ENCODE data around the gene INAFM2.

Gene INAFM2

DNA sequence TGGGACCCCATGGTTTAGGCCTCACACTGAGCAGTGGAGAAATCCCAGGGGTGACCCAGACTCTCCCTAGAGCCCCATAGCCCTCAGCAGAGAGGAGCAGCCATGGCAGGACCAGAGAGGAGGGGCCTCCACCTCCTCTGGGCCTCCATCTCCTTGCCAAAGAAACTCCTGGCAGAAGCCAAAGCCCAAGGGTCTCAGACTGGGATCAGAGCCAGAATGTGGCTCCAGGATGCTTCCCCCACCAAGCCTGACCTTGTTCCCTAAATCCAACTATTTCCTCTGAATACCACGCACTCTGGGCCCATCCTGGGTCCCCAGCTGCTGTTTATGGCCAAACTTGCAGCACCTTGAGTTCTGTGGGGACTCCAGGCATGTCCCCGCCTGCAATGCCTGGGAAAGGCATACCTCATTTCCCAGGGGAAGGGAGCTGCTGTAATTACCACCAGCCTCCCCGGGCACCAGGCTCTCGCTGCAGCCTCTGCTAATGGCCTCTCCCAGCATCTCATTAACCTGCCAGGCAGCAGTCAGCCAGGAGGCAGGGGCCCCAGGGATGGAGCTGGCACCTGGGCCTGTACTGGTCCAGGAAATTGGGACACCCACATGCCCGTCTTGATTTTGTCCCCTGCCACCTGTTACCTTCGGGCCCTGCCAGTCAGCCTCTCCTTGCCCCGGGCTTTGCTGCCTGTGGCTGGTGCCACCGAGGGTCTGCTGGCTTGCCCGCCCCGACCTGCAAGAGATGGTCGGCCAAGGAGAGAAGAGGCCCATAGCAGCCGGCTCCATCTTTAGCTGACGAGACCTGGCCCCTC is 12.6 kb downstream of the INAFM2 start:
- no peak overlapping the region for H3K4me3 ChIP-seq (ENCODE audit: low read depth, low read length)
- TF ChIP-seq, protein P1, sequence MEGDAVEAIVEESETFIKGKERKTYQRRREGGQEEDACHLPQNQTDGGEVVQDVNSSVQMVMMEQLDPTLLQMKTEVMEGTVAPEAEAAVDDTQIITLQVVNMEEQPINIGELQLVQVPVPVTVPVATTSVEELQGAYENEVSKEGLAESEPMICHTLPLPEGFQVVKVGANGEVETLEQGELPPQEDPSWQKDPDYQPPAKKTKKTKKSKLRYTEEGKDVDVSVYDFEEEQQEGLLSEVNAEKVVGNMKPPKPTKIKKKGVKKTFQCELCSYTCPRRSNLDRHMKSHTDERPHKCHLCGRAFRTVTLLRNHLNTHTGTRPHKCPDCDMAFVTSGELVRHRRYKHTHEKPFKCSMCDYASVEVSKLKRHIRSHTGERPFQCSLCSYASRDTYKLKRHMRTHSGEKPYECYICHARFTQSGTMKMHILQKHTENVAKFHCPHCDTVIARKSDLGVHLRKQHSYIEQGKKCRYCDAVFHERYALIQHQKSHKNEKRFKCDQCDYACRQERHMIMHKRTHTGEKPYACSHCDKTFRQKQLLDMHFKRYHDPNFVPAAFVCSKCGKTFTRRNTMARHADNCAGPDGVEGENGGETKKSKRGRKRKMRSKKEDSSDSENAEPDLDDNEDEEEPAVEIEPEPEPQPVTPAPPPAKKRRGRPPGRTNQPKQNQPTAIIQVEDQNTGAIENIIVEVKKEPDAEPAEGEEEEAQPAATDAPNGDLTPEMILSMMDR (IDR thresholded peaks at IDR 0.05; ENCODE audit: low read depth, low read length): no peak

DNA sequence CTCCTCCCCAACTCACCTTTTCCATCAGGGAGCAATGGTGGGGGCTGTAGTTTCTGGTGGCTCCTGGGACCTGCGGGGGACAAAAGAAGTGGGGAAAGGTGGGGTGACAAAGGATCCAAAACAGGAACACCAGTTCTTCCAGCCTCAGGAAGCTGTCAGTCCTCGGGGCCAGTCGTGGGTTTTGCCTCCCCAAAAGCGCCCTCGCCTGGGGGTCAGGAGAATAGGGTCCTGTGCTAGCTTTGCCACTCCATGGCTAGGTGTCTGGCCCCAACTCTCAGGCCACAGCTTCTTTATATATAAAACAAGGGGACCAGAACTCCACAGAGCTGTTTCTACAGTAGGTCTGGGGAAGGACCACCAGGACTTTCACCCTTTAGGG is 13.2 kb downstream of the INAFM2 start:
- H3K4me3 ChIP-seq (ENCODE audit: low read depth, low read length): no peak overlapping the region

DNA sequence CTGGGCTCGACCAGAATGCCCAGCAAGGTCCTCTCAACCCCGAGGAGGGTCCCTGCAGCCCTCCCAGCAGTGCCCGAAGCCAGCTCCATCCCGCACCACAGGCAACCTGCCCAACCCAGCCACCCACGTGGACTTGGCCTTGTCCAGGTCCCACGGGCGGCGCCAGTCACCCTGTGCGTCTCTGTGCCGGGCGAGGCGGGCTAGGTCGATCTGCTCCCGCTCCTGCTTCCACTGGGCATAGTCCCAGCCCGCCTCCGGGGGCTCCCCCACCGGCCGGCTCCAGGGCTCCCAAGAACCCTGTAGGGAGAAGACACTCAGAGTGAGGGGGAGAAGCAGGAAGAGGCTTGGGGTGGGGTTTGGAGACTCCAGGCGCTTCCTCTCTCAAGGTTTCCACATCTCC is 14.1 kb downstream of the INAFM2 start:
- H3K4me3 ChIP-seq (ENCODE audit: low read depth, low read length): peak overlapping the region; percentile 3; the same call in 1 of the 2 replicates
- TF ChIP-seq, protein P1 (IDR thresholded peaks at IDR 0.05; ENCODE audit: low read depth, low read length): no peak

More for the DNA sequence above, 13.2 kb downstream of the INAFM2 start:
- TF ChIP-seq, protein P1 (IDR thresholded peaks at IDR 0.05; ENCODE audit: low read depth, low read length): no peak

DNA sequence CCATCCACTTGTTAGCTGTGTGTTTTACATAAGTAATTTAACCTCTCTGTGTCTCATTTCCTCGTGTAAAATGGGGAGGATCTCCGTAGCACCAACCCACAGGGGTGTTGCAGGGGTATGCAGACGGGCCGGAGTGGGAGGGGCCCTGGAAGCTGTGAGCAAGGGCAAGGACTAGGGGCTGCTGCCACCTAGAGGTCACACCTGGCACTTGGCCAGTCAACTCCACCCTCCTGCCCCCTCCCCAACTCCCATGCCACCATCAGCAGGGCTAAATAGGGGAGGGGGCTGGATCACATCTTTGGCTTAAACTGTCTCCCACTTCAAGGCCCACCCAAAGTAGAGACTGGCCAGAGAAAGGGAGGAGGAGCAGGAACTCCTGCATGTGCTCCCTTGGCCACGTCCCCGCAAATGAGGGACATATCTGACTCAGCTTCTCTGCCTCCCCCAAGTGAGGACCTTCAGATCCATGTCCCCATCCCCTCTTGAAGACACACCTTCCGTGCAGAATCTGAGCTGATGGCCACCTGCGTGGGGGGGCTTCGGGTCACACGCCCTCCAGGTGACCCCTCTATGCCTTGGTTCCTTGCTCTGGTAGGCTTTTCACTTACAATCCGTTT is 14.7 kb downstream of the INAFM2 start:
- TF ChIP-seq, protein P1 (IDR thresholded peaks at IDR 0.05; ENCODE audit: low read depth, low read length): peak; percentile 75
- peak overlapping the region; percentile 64 for H3K4me3 ChIP-seq (ENCODE audit: low read depth, low read length)

DNA sequence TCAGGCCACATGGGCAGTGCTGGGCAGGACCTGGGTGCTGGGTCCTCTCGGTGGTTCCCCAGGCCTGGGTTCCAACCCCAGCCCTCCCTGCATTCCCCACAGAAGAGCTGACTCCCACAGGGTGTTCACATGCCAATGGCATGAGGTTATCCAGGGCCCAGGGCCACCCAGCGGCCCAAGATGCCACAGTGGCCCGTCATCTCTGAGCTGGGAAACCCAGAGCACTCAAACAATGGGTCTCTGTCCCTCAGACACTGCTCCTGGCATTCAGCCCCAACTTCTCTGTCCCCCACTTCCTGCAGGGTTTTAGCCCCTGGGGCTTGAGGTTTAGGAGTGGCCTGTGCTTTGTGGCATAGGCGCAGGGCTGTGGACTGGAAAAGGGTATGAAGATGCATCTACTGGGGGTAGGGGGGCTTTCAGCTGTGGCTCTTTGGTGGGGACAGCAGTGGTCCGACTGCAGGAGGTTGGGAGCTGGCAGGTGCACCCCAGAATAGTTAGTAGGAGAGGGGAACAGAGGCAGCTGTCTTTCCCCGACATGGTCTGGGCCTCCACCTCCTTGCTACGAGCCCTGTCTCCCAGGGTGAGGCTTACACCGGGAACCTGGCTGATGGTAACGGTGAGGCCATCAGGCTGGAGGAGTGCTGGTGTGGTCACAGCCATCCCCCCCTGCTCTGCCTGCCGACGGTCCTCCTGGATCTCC is 15.6 kb downstream of the INAFM2 start:
- TF ChIP-seq, protein P1 (IDR thresholded peaks at IDR 0.05; ENCODE audit: low read depth, low read length): no peak
- H3K4me3 ChIP-seq (ENCODE audit: low read depth, low read length): peak overlapping the region; percentile 64

DNA sequence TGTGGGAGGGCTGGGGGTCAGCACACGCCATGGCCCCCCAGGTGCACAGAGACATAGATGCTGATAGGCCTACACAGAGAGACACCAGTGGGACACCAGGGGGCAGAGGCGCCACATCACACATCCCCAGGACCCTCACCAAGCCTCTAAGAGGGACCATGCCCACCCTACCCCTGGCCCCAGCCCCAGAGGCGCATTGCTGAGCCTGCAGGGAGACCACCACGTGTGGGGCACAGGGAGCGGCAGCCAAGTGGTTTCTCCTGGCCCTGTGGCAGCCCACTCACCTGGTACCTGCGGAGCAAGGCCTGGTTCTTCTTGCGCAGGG is 16.1 kb downstream of the INAFM2 start:
- TF ChIP-seq, protein P1 (IDR thresholded peaks at IDR 0.05; ENCODE audit: low read depth, low read length): no peak
- H3K4me3 ChIP-seq (ENCODE audit: low read depth, low read length): peak overlapping the region; percentile 64

Measured in WI38 (cell line).